T-helper 2 cell treated with Interferon-gamma antibody and Interleukin-4, amounts not matched to agents 100 ng/mL and 5 ng/mL, for 36 hours (primary cell): Measurements from ENCODE around the gene ZC3H18. TPM values are rescaled to one million over a fixed set of nuclear protein-coding genes. Genes with fewer than 3 reads are reported as not detected.

ENCODE experiments used
- intact Hi-C: fragments of 100-400 bp; cut with micrococcal nuclease; formaldehyde crosslinking; loops from one replicate; pipeline ENCODE4 v1.15.1; 2023
- total RNA-seq: library from RNA; stranded (reverse); gene quantifications from 2 replicates; pipeline ENCODE4 v1.2.3, GENCODE V29; 2022

Gene ZC3H18
- total RNA-seq, 1 donor from 2014 or later, result 103 TPM

GRCh38 chr16:88532434-88533241 is 37.6 kb upstream of the ZC3H18 start:
- intact Hi-C loops, result no loop called here

GRCh38 chr16:88533381-88533917 is 36.8 kb upstream of the ZC3H18 start:
- intact Hi-C loops, result no loop called here

GRCh38 chr16:88533932-88534637 is 36.1 kb upstream of the ZC3H18 start:
- intact Hi-C loops, result no loop called here

- intact Hi-C loops, result no loop called here
Measured at GRCh38 chr16:88534638-88535190, 35.5 kb upstream of the ZC3H18 start.

GRCh38 chr16:88535191-88535856 is 34.9 kb upstream of the ZC3H18 start:
- intact Hi-C loops, result no loop called here

GRCh38 chr16:88535857-88536222 is 34.4 kb upstream of the ZC3H18 start:
- intact Hi-C loops, result no loop called here

GRCh38 chr16:88536510-88536909 is 33.7 kb upstream of the ZC3H18 start:
- intact Hi-C loops, result no loop called here

GRCh38 chr16:88536971-88537751 is 33.0 kb upstream of the ZC3H18 start:
- intact Hi-C loops, result no loop called here

GRCh38 chr16:88537859-88538258 is 32.3 kb upstream of the ZC3H18 start:
- intact Hi-C loops, result no loop called here

- intact Hi-C loops, result no loop called here
Measured at GRCh38 chr16:88538366-88539060, 31.7 kb upstream of the ZC3H18 start.

- intact Hi-C loops, result no loop called here
Measured at GRCh38 chr16:88539261-88539651, 30.9 kb upstream of the ZC3H18 start.

GRCh38 chr16:88539652-88540345 is 30.4 kb upstream of the ZC3H18 start:
- intact Hi-C loops, result no loop called here

- intact Hi-C loops, result no loop called here
Measured at GRCh38 chr16:88540346-88540977, 29.7 kb upstream of the ZC3H18 start.

GRCh38 chr16:88541831-88542616 is 28.2 kb upstream of the ZC3H18 start:
- intact Hi-C loops, result no loop called here

GRCh38 chr16:88543230-88543813 is 26.9 kb upstream of the ZC3H18 start:
- intact Hi-C loops, result no loop called here

GRCh38 chr16:88545781-88546180 is 24.4 kb upstream of the ZC3H18 start:
- intact Hi-C loops, result no loop called here

- intact Hi-C loops, result no loop called here
Measured at GRCh38 chr16:88548131-88548874, 21.9 kb upstream of the ZC3H18 start.
